Measurements from ENCODE around the gene DNAAF8. TPM values are rescaled to one million over a fixed set of nuclear protein-coding genes. Genes with fewer than 3 reads are reported as not detected.
A peak's percentile ranks its signal among the peaks of the same experiment; 100 is the strongest.

Gene DNAAF8
- total RNA-seq, result 1.1 and 2.7 TPM in 2 replicates

GRCh38 chr16:4734063-4734729 is at the start of gene DNAAF8, which contains the start of gene ANKS3:
DNAAF8 (plus strand) TSS chr16:4734537; CDS start chr16:4736515, 1,978 bp downstream.
ANKS3 (minus strand) TSS chr16:4734271; CDS start chr16:4730149, 4,122 bp downstream.
- H3K27ac ChIP-seq (ENCODE audit: low read depth, low read length), result peak within 1 kb of the TSS; percentile 83
- no peaks in the 10 kb centered on the region for H3K27me3 ChIP-seq (ENCODE audit: insufficient read depth, low read length)
- H3K4me1 ChIP-seq (ENCODE audit: insufficient read depth, low read length), result peaks cover 6% of the 10 kb centered on the region
- no peak for TF ChIP-seq CTCF (IDR thresholded peaks at IDR 0.05; ENCODE audit: extremely low read depth, low read depth, low read length)
- no peaks in the 10 kb centered on the region for H4K20me1 ChIP-seq (ENCODE audit: insufficient read depth, low read length)
- H3K4me3 ChIP-seq (ENCODE audit: insufficient read depth, low read length), result peak within 1 kb of the TSS; percentile 99
- H3K36me3 ChIP-seq (ENCODE audit: insufficient read depth, low read length), result peaks cover 18% of the 10 kb centered on the region
- H3K4me2 ChIP-seq (ENCODE audit: insufficient read depth, low read length), result peak within 1 kb of the TSS; percentile 94
- peak; percentile 100 for DNase-seq (ENCODE audit: insufficient read length, low spot score, missing footprints)
- H3K9me3 ChIP-seq (ENCODE audit: low read depth, low read length), result no peaks in the 10 kb centered on the region
- H2AFZ ChIP-seq (ENCODE audit: low read length), result peak within 1 kb of the TSS; percentile 97
- peaks cover 33% of the 10 kb centered on the region for H3K79me2 ChIP-seq (ENCODE audit: insufficient read depth, low read length)

- Histone ChIP-seq H3K9me3 (ENCODE audit: low read depth, low read length) (no peaks in the 10 kb centered on the region), H4K20me1 (ENCODE audit: insufficient read depth, low read length) (no peaks in the 10 kb centered on the region), H3K79me2 (ENCODE audit: insufficient read depth, low read length) (peaks cover 13% of the 10 kb centered on the region), H3K27me3 (ENCODE audit: insufficient read depth, low read length) (no peaks in the 10 kb centered on the region), H2AFZ (ENCODE audit: low read length) (no peak overlapping the region), H3K27ac (ENCODE audit: low read depth, low read length) (no peak overlapping the region), H3K36me3 (ENCODE audit: insufficient read depth, low read length) (peaks cover 42% of the 10 kb centered on the region), H3K4me2 (ENCODE audit: insufficient read depth, low read length) (no peak overlapping the region), H3K4me3 (ENCODE audit: insufficient read depth, low read length) (no peak overlapping the region), H3K4me1 (ENCODE audit: insufficient read depth, low read length) (peaks cover under 1% of the 10 kb centered on the region)
- peak; percentile 69 for DNase-seq (ENCODE audit: insufficient read length, low spot score, missing footprints)
- TF ChIP-seq CTCF (IDR thresholded peaks at IDR 0.05; ENCODE audit: extremely low read depth, low read depth, low read length), result no peak
Observed at GRCh38 chr16:4684763-4685162, 49.6 kb upstream of the DNAAF8 start.

DNA sequence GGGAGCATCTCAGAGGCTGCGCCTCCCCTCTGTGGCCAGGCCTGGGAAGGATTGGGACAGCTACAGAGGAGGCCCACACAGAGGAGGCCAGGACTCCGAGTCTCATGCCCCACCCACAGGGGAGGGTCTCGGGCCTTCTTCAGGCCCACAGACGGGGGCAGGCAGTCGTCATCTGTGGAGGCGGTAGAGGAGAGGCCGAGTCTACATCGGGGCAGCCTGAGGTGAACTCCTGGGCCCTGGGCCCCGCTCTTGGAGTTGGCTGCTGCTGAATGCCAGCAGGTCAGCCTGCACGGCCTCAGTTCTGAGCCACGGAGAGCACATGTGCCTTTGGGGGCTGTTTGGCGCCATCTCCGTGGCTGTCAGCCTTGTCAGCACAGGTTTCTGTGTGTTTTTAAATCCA is 49.0 kb upstream of the DNAAF8 start:
- Histone ChIP-seq H3K27me3 (ENCODE audit: insufficient read depth, low read length) (no peaks in the 10 kb centered on the region), H3K4me1 (ENCODE audit: insufficient read depth, low read length) (no peaks in the 10 kb centered on the region), H3K4me3 (ENCODE audit: insufficient read depth, low read length) (no peak overlapping the region), H2AFZ (ENCODE audit: low read length) (no peak overlapping the region), H3K79me2 (ENCODE audit: insufficient read depth, low read length) (peaks cover 13% of the 10 kb centered on the region), H4K20me1 (ENCODE audit: insufficient read depth, low read length) (no peaks in the 10 kb centered on the region), H3K9me3 (ENCODE audit: low read depth, low read length) (no peaks in the 10 kb centered on the region), H3K36me3 (ENCODE audit: insufficient read depth, low read length) (peaks cover 42% of the 10 kb centered on the region), H3K4me2 (ENCODE audit: insufficient read depth, low read length) (no peak overlapping the region), H3K27ac (ENCODE audit: low read depth, low read length) (no peak overlapping the region)
- peak; percentile 80 for DNase-seq (ENCODE audit: insufficient read length, low spot score, missing footprints)
- TF ChIP-seq CTCF (IDR thresholded peaks at IDR 0.05; ENCODE audit: extremely low read depth, low read depth, low read length), result no peak

GRCh38 chr16:4685776-4686496 is 48.4 kb upstream of the DNAAF8 start:
- Histone ChIP-seq H2AFZ (ENCODE audit: low read length) (no peak overlapping the region), H3K27me3 (ENCODE audit: insufficient read depth, low read length) (no peaks in the 10 kb centered on the region), H3K27ac (ENCODE audit: low read depth, low read length) (no peak overlapping the region), H3K4me2 (ENCODE audit: insufficient read depth, low read length) (no peak overlapping the region), H3K4me1 (ENCODE audit: insufficient read depth, low read length) (no peaks in the 10 kb centered on the region), H3K4me3 (ENCODE audit: insufficient read depth, low read length) (no peak overlapping the region), H3K79me2 (ENCODE audit: insufficient read depth, low read length) (peaks cover 11% of the 10 kb centered on the region), H4K20me1 (ENCODE audit: insufficient read depth, low read length) (no peaks in the 10 kb centered on the region), H3K36me3 (ENCODE audit: insufficient read depth, low read length) (peaks cover 42% of the 10 kb centered on the region), H3K9me3 (ENCODE audit: low read depth, low read length) (no peaks in the 10 kb centered on the region)
- peak; percentile 48 for DNase-seq (ENCODE audit: insufficient read length, low spot score, missing footprints)
- no peak for TF ChIP-seq CTCF (IDR thresholded peaks at IDR 0.05; ENCODE audit: extremely low read depth, low read depth, low read length)
